ENCODE data around the gene ZNF628.

- TF ChIP-seq, protein P1, sequence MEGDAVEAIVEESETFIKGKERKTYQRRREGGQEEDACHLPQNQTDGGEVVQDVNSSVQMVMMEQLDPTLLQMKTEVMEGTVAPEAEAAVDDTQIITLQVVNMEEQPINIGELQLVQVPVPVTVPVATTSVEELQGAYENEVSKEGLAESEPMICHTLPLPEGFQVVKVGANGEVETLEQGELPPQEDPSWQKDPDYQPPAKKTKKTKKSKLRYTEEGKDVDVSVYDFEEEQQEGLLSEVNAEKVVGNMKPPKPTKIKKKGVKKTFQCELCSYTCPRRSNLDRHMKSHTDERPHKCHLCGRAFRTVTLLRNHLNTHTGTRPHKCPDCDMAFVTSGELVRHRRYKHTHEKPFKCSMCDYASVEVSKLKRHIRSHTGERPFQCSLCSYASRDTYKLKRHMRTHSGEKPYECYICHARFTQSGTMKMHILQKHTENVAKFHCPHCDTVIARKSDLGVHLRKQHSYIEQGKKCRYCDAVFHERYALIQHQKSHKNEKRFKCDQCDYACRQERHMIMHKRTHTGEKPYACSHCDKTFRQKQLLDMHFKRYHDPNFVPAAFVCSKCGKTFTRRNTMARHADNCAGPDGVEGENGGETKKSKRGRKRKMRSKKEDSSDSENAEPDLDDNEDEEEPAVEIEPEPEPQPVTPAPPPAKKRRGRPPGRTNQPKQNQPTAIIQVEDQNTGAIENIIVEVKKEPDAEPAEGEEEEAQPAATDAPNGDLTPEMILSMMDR (conservative IDR thresholded peaks at IDR 0.05; ENCODE audit: low read length) = no peak
- no peak for TF ChIP-seq EZH2phosphoT487 (IDR thresholded peaks at IDR 0.05; ENCODE audit: borderline replicate concordance)
Measured at GRCh38 chr19:55461259-55461973, 15.0 kb upstream of the ZNF628 start, which contains the start of gene ISOC2.
